HG02763 (cell line): Measurements from ENCODE around the gene SLC35F3.
"Not testable (repeated sequence)": the region's sequence is repeated elsewhere in the genome, so short reads cannot be mapped to it uniquely, and the experiment has no call there.

Source experiments
- ATAC-seq: cut with Tn5 transposase; IDR thresholded peaks from one replicate; pipeline ENCODE4 v1.9.1; 2021; ENCODE audit warnings: mild to moderate bottlenecking, moderate library complexity; ENCODE audit not compliant: unreplicated experiment

The SLC35F3 gene

DNA sequence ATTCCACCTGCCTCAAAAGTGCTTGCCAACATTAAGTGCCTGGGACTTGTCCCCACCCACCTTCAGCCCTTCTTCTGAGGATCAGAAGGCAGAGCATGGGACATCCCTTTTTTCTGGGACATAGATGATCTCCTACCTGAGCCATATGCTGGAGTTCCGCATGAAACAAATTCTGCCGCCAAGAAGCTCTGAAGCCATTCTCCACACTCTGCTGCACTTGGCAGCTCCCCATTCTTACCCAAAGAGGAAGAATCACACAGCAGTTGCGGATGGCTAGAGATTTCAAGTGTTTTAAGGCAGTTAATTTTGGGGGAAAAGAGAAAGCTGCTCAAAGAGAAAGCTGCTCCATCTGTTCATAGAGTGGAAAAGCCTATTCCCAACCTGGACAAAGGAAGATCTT is 271.5 kb downstream of the SLC35F3 start:
- no peak for ATAC-seq

DNA sequence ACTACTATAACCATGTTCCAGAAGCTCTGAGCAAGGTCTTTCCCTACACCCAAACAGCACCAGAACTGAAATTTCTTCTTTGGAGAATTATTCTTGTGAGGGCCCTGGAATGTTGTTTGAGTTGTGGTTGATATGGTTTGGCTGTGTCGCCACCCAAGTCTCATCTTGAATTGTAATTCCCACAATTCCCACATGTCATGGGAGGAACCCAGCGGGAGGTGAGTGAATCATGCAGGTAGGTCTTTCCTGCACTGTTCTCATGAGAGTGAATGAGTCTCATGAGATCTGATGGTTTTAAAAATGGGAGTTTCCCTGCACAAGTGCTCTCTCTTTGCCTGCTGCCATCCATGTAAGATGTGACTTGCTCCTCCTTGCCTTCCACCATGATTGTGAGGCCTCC is 272.4 kb downstream of the SLC35F3 start:
- ATAC-seq: not testable (repeated sequence)

DNA sequence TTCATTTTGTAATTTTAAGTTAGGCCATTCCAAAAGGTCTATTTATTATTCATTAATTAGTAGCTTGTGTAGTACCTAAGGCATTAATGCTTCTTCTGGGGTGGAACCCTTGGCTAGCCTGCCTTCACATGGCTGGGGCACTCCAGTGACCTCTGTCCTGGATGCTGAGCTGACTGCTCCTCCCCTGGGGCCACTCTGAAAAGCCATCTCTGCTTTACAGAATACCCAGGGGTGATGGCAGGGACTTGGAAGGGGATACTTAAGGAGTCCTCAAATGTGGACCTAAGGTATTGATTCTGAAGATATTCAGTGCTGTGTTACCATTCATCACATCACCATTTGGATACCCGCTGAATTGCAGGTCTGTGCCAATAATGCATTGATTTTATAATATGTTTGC is 281.0 kb downstream of the SLC35F3 start:
- no peak for ATAC-seq

DNA sequence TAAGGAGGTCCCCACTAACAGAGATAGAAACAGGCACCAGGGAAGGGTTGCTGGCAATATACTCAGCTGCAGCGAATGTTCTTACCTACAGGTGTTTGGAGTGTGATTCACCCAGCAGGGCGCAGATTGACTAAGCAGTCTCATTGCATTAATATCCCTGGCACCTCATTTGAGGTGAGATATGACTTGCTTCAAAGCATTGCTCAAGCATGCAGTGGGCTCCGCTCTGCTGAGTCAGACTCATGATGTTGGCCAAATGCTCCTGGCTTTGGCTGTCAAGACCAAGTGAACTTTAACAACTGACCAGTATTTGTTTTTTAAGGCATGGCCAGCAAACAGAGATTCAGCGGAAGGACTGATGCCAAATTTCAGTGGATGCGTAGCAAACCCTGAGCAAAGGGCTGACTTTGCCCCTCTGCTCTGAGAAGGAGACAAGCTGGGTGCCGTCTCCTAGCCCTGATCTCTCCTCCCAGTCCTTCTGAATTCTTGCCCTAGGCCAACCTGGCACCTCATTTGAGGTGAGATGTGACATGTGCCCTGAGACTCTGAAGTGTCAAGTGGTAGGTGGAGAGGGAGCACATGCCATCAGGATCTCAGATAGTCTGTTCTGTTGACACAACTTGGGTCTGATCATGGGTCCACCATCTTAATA is 281.7 kb downstream of the SLC35F3 start:
- no peak for ATAC-seq

DNA sequence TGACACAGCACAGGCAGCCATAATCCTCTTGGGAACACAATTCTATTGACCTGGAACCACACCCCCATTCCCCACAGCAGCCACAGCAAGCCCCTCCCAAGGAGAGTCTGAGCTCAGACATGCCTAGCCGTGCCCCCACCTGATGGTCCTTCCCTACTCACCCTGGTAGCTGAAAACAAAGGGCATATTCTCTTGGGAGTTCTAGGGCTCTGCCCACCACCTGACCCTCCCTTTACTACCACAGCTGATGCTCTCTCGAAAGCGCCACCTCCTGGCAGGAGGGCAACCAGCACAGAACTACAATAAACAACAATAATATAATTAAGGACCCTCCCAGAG is 283.9 kb downstream of the SLC35F3 start:
- ATAC-seq: no peak

DNA sequence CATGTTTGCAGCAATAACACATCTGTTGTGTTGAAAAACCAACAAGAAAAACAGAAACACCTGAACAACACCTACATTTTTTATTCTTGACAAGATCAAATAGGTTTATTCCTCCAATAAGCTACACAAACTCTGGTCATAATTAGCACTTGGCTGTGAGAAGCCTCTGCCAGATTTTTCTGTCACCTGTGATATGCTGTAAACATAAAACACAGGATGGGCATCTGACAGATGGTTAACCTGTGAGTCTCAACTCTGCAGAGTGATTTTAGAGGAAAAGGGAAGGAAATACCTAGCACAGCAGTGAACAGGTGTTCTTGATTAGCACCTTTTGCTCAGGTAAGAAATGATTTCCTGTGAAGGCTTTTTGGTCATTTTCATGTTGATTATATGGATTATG is 293.4 kb downstream of the SLC35F3 start:
- no peak for ATAC-seq

DNA sequence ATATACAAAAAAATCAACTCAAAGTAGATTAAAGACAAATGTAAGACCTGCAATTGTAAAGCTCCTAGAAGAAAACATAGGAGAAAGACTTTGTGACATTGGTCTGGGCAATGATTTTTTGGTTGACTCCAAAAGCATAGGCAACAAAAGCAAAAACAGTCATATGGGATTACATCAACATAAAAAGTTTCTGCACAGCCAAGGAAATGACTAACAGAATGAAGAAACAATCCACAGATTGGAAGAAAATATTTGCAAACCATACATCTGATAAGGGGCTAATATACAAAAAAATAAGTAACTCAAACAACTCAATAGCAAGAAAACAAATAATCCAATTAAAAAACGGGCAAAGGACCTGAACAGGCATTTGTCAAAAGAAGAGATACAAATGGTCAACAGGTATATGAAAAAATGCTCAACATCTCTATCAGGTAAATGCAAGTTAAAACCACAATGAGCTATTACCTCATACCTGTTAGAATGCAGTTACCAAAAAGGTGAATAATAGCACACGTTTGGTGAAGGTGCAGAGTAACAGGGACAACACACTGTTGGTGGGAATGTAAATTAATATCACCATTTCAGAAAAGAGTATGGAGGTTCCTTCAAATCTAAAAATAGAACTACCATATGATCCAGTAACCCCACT is 295.1 kb downstream of the SLC35F3 start:
- no peak for ATAC-seq

DNA sequence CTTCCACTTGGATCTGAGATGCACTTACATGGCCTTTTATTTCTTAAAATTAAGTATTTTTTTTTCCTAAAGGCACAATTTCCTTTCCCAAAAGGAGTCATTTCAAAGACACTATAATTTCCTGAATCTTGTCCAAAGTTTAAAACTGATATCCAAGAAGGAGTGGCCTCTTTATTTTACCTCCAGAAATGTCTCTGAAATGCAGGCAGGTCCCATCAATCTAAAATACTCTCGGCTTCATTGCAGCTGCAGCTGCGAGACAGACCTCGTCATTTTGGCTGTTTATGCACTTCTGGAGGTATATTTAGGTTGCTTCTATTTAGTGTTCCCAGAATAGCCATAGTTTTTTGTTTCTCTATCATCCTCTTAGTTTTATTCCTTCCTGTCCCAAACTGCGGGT is 296.1 kb downstream of the SLC35F3 start:
- no peak for ATAC-seq

DNA sequence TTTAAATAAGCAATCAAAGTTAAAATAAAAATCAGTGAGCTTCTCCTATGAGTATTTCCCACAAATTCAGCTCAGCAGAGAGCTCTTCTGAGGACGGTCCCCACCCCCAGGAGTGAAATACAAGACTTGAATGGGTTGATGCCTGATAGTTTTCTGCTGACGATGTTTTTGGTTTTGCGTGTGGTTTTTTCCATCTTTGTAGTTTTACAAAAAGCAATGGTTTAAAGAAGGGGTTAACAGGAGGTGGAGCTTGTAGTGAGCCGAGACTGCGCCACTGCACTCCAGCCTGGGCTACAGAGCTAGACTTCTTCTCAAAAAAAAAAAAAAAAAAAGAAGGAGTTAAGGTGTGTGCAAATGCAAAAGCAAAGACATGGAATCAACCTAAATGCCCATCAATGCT is 297.1 kb downstream of the SLC35F3 start:
- no peak for ATAC-seq

DNA sequence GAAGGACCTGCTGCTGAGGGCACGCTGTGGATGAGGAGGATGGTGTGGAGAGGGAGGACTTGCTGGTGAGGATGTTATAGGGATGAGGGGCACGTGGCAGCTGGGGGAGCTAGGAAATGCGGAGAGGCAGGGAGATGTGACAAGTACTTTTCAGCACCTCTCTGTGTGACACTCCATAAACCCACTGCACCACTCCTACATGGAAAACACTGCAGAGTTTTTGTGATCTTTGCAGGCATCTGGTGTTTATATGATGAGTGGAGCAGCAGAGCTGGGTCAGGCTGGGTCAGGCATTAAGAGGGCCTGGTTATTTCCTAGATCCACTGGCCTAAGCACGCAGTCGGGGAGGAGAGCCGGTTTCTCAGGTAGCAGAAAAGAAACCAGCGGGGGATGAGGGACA is 301.5 kb downstream of the SLC35F3 start:
- no peak for ATAC-seq

DNA sequence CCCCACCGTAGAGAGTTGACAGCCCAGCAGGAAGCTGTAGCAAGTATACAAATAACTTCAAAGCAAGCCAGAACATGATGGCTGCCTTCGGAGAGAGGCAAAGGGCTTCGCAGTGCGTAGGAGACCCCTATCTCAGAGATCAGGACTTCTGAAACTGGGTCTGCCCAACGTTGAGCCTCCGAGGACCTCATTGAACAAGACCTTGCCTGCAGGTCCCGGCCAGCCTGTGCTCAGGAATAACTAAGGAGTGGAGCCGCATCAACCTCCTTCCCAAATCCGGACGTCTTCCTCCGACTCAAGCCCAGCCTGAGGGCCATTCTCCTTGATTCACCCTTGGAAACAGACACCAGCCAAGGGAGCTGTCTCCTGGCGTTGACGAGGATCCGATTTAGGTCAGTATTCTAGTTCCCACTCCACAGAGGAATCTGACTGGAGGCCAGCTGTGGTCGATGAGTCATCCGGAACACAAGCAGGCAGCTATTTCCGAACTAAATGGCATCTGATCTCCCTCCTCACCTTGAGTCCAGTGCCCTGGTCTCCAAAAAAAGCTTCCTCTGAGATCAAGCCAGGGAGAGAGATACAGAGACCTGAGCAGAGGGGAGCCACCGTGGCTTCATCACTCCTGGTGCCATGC is 302.3 kb downstream of the SLC35F3 start:
- ATAC-seq: no peak

DNA sequence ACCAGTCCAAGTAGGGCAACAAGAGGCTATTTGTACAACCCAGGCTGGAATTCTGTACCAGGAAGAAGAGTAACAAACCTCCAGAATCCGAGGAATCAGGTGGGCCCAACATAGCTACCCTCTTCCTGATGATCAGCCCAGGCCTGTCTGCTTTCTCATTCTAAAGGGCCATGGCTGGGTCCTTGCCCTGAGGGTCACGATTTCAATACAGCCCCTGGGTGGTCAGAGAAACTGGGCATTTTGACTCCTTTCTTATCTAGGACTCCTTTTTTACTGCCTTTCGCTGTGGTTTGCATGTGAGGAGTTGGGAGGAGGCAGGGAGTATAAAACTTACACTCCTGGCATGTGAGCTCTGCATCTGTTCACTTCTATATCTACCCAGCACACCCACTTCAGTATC is 303.9 kb downstream of the SLC35F3 start:
- ATAC-seq: no peak

DNA sequence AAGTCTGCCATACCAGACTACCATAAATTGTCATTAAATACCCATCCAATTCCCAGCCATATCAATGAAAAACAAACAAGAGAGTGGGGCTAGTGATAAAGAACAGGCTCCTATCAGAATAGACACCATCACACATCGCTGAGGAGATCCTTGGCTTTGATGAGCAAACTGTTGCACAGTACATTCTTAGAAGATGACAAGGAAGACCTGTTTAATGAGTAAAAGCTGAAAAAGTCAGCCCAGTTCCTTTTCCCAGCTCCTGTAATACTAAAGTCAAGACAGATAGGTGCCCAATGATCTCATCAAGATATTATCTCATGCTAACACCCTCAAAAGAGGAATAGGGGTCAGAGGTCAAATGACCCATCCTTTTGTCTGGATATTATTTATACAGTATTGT is 304.3 kb downstream of the SLC35F3 start:
- no peak for ATAC-seq

DNA sequence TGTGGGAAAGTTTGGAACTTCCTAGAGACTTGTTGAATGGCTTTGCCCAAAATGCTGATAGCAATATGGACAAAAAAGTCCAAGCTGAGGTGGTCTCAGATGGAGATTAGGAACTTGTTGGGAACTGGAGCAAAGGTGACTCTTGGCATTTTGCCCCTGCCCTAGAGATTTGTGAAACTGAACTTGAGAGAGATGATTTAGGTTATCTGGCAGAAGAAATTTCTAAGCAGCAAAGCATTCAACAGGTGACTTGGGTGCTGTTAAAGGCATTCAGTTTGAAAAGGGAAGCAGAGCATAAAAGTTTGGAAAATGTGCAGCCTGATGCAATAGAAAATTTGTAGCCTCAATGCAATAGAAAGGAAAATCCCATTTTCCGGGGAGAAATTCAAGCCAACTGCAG is 306.0 kb downstream of the SLC35F3 start:
- not testable (repeated sequence) for ATAC-seq

DNA sequence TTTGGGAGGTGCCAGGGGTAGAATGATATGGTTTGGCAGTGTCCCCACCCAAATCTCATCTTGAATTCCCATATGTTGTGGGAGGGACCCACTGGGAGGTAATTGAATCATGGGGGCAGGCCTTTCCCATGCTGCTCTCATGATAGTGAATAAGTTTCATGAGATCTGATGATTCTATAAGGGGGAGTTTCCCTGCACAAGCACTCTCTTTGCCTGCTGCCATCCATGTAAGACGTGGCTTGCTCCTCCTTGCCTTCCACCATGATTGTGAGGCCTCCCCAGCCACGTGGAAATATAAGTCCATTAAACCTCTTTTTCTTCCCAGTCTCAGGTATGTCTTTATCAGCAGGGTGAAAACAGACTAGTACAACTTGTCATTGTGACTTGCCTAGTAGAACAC is 307.4 kb downstream of the SLC35F3 start:
- ATAC-seq: not testable (repeated sequence)

DNA sequence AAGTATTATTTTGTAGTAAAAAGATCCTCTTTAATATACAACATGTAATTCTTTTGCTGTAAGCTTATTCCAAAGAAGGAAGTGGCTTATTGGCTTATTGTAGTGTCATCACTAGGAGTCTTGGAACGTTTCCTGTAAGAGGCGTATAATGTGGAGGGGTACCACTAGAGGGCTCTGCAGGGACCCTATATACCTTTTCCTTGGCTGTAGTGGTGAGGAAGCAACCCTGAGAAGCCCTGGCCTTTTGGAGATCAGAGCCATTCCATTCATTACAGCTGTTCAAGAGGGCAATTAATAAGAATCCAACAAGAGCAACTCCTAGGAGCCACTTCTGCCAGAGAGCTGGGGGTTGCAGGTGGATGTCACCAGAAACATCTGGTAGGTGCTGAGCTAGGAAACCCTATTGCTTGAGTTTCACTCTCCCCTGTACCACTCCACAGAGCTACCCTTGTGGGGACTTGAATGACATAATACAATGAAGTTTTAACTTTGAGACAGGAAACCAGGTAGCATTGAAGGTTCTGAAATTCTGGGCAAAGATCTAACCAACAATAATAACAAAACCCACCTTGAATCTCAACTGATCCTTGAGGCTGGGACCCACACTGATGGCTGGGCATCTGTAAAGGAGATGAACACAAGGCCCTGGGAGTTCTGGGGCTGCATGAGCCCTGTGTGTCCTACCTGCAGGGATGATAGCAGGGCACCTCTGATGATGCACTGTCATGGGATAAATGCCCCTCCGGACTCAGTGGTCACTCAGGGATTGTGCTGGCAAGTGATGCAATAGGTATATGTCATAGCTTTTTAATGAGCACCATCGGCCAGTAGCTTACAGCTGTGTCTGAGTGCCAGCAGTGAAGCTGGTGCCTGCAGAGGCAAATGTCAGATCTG is 308.5 kb downstream of the SLC35F3 start:
- peak; percentile 51 for ATAC-seq

DNA sequence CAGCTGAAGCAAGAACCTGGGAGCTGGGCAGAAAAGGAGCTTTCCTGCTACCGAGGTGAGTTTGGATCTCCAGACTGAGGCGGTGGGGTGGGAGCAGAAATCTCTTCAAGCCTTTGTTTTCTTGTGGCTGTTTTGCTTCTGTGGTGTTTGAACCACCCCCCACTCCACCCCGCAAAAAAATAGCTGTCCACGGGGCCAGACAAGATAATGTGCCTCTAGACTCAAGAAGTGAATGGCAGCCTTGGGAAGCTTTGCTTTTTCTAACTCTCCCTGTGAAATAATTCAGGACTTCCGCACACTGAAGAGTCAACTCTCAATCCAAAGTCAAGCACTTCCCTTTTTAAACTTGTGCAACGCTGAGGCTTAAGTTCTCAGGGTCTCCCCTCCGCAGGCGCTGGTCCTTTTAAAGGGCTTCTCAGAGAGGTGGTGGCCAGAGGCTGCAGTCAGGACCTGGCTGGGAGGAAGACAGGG is 309.2 kb downstream of the SLC35F3 start:
- no peak for ATAC-seq

DNA sequence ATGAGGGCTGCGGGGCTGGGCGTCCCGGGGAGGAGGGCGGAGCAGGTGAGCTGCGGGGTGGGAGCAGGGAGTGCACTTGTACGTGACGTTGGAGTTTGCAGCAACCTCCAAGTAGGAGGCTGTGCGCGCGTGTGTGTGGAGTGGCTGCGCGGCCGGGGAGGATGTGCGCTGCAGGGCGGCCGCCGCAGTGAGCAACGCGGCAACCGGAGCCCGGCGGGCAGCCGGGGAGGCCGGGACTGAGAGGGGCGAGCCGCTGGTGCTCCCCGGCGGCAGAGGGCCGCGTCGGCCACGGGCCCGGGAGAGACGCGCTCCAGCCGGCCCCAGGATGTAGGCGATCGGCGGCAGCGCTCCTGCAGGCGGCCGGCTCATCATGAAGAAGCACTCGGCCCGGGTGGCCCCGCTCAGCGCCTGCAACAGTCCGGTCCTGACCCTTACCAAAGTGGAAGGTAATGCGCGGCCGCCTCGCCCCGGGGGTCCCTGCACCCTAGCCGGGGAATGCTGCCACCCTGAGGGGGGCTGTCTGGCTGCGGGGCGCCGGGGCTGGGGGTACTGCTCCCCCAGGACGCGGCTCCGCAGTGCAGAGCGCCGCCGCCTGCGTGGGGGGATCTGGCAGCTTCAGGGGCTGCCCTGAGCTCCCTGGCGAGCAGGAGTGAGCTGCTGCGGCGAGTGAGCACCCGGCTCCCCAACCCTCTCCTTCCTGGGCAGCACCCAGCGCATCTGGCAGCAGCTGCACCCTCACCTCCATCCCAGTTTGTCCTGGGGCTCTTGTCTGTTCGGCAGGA is 309.8 kb downstream of the SLC35F3 start:
- no peak for ATAC-seq

DNA sequence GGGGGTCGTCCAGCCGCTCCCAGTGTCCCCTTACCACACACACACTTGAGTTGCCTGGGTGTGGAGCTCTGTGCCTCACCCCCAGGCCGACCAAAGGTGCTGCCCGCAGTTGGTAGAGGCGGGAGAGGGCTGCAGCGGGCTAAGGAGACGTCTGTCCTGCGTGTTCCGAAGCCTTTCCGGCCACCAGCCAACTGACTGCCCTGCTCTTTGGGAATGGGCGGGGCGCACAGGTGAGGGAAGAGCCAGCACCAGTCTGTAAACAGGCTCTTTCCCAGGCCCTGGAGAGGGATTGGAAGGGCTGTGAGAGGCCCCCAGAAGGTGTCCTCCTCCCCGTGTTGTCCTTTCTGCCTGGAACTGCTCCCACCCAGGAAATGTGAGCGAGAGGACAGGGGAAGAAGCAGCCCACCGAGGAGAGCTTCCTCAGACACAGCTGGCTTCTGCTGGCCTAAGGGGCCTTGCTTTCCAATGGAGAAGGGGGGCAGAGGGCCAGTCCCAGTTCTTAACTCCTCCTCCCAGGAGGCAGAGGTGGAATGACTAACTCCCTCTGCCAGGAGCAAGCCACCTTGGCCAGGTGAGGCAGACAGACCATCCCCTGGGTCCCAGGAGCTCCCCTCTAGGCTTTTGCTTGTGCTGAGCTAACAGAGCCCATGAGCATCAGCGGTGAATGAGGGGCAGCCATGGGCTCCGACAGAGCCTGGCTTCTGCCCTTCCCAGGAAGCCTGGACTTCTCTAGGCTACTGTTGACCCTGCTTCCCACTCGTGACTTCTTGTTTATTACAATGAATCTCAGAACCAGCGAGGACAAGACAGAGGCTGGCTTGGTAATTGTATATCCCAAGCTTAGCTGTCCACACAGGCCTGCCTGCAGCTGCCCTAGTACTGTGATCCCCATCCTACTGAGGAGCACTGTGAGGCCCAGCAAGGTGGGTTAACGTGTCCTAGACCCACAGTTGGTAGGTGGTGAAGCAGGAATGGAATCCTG is 310.7 kb downstream of the SLC35F3 start:
- no peak for ATAC-seq
